Stimulated activated CD8-positive, alpha-beta memory T cell treated with anti-CD3 and anti-CD28 coated beads, Interleukin-2, amount 100 ng/mL, for 1 hour (primary cell): ENCODE results near the gene KCNG3.
"Not testable (repeated sequence)": the region's sequence is repeated elsewhere in the genome, so short reads cannot be mapped to it uniquely, and the experiment has no call there.

Source experiments
- DNase-seq, 2 donors: peaks; one replicate each; pipeline ENCODE4 v3.0.0-alpha.2; 2020; ENCODE audit warnings: low read depth in 2 of 2

Gene KCNG3

DNA sequence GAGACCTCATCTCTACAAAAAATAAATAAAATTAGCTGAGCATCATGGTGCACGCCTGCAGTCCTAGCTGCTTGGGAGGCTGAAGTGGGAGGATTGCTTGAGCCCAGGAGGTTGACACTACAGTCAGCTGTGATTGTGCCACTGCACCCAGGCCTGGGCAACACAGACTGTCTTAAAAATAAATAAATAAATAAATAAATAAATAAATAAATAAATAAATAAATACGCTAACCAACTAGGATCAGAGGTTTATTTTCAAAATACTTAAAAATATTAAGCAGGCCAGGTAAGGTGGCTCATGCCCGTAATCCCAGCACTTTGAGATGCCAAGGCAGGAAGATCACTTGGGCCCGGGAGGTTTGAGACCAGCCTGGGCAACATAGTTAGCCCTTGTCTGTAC is 63.6 kb downstream of the KCNG3 start:
- no peak for DNase-seq

DNA sequence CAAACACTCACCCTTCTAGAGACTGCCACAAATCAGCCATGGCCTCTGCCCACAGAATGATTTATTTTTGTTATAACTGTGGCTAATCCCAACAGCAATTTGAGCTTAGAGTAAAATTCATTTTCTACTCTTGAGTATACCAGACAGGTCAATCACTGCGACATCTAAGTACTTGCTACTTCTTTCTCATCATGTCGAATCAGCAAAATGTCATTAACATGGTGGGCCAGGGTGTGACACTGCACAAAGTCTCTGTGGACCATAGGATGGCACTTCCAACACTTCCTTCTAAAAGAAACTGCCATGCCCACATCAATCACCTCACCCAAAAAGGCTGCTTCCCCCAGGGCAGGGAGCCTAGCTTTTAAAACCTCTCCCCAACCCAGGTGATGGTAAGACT is 64.4 kb downstream of the KCNG3 start:
- DNase-seq = no peak

DNA sequence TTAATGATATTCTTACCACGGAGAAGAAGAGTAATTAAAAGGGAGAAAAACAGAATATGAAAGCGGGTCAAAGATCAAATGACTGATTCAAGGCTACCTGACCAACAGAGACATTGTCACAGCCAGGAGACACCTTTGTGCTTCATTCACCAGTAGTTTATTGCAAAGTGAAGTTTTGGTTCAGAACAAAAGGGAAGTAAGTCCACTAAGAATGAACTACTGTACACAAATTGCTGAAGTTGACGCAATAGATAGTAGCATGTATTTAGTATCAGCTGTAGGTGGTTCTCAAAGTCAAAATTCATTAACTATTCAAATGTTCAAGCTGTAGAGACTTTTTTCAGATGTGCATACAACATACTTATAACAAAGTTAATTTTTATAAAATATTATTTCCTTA is 68.1 kb downstream of the KCNG3 start:
- DNase-seq = no peak

DNA sequence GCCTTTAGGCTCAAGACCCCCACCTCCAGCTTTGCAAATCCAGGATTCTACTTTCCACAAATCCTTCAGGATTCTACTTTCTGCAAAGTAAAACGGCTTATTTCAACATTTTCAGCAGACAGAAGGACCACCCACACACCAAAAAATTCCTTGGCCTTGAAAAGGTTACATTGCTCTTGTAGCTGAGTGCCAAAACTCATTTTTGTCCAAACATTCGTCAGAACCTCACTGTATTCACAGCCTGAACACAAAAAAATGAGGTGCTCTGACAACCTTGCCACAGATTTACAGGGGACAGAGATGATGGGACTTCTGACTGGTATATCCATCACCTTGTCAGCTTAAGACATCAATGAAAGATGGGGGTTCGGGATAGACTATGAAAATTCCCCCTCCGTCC is 69.7 kb downstream of the KCNG3 start:
- DNase-seq = no peak

DNA sequence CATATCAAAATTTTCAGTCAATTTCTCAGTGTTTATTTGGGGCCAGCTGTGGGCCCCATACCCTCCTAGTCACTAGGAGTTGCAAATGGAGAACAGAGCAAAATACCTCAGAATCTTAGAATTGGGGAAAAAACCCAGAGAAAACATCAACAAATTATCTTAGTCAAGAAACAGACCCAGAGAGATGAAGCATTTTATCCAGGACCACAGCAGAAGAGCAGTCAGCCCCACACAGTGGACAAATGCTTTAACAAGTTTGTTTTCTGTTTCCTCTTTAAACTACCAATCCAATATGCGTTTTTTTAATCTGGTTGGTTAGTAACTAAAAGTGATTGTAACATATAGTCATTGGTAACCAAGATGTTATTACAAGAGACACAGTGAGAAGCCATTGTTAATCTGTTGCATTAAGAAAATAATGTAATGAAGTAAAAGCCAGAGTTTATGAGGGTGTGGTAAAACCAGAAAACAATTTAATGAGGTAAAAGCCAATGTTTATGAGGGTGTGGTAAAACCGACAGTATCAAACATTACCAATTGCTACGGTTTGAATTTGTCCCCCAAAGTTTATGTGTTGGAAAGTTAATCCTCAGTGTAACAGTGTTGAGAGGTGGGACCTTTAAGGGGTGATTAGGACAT is 72.1 kb downstream of the KCNG3 start:
- no peak for DNase-seq

DNA sequence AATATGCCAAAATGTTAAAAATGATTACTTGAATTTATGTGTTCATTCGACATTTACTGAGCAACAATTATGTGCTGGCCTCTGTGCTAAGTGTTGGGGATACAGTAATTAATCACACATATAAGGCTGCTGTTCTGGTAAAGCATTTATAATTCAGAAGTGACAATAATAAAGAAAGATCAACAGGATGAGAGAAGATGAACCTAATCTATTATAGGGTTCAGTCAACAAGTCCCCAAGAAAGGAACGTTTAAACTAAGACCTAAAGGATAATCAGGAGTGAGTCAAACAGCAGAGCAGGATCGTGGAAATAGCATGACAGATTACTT is 72.7 kb downstream of the KCNG3 start:
- no peak for DNase-seq

DNA sequence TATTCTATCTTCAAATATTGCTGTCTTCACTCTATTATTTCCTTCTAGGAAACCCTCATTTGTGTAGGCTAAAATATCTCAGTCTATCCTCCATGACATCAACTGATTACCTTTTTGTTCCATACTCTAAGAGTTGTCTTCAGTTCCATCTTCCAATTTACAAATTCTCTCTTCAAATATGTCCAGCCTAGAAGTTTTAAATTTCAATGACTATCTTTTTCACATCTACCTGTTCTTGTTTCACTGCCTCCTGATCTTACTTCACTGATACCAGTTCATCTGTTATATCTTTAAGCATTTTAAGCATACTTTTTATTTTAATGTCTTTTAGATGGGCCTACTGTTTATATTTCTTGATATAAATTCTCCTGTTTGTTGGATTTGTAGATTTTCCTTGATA is 79.1 kb downstream of the KCNG3 start:
- no peak for DNase-seq

DNA sequence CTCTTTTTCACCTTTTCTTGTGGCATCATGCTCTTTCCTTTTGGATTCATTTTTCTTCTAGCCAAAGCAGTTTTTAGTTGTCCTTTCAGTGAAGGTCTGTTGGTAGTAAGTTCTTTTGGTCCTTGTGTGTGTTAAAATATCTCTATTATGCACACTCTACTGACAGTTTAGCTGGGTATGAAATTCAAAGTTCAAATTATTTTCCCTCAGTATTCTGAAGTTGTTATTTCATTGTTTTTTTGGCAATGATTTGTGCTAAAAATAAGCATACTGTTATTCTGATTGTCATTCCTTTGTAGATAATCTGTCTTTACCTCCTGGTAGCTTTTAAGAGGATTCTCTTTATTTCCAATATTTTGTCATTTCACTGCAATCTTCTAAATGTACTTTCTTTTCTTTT is 79.6 kb downstream of the KCNG3 start:
- no peak for DNase-seq

DNA sequence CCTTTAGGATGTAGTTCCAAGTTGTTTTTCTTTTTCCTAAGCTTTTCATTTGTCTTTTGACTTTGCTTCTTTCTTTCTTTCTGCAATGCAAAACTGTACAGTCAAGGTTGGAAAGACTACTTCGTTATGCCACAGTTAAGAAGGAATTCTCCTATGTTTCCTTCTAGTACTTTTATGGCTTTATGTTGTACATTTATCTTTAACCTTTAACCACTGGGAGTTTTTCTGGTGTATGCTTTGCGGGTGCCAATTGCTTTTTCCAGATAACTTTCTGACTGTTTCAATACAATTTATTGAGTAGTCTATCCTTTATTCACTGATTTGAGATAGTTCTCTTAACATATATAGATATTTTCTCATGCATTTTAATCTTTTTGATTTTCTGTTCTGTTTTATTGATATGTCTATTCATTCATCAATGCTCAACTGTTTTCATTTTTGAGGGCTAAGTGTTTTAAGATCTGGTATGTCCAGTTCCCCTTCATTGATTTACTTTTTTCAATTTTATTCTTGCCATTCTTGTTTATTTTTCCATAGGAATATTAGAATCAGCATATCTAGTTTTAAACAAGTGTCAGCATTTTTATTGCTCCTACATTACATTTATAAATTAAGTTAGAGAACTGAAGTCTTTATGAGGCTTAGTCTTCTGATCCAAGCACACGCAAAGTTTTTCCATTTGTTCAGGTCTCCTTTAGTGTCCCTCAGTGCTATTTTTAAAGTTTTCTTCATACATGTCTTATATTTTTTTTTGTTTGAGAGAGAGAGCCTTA is 82.9 kb downstream of the KCNG3 start:
- no peak for DNase-seq

DNA sequence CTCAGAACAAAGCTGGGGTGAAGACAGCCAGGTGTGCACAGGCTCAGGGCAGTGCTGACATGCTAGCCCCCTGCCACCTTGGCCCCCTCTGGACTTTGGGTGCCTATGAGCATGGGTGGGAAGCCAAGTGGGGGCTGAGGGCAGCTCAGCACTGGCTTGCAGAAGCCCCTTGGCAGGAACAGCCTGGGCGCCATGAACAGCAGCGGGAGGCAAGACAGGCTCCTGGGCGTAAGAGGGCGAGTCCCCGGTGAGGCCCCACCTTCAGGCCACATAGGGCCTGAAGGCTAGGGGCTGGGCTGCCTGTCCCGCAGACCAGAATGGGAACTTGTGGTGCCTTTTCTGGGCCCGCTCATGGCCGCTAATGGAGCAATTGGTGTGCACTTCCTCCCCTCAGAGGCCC is 85.8 kb downstream of the KCNG3 start:
- DNase-seq = no peak

DNA sequence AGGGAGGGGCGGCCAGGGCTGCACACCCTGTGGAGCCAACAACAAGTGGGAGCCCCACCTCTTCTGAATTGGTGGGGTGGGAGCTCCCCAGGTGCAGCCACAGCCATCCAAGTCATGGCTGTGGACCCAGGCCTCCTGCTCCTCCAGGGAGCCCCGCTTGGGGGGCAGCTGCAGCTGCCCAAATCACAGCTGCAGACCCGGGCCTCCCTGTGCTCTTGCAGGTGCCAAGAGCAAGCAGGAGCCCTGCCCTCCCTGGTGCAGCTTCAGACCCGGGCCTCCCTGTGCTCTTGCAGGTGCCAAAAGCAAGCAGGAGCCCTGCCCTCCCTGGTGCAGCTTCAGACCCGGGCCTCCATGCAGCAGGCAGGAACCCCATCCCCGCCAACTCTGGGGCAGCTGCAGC is 86.3 kb downstream of the KCNG3 start:
- DNase-seq = no peak

DNA sequence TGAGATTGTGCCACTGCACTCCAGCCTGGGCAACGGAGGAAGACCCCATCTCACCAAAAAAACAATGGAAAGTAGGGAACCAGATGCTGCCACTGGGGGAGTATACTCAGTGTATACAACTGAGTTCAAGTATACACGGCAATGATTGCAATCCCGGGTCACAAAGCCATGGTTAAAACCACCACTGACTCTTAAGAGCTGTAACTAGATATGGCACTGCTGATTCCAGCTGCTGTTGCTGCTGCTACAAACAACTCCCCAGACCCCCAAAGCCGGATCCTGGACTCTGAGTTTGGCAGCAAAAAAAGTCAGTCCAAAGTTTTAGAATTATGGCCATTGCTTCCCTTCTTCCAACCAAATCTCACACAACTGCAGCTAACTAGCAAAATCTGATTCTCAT is 89.1 kb downstream of the KCNG3 start:
- DNase-seq = no peak

DNA sequence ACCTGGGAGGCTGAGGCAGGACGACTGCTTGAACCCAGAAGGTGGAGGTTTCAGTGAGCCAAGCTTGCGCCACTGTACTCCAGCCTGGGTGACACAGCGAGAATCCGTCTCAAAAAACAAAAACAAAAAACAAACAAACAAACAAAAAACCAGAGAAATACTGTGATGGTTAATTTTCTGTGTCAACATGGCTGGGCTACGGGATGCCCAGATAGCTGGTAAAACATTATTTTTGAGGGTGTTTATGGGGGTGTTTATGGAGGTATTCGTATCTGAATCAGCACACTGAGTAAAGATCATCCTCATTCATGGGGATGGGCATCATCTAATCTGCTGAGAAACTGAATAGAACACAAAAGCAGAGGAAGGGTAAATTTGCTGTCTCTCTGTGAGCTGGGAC is 92.0 kb downstream of the KCNG3 start:
- no peak for DNase-seq

DNA sequence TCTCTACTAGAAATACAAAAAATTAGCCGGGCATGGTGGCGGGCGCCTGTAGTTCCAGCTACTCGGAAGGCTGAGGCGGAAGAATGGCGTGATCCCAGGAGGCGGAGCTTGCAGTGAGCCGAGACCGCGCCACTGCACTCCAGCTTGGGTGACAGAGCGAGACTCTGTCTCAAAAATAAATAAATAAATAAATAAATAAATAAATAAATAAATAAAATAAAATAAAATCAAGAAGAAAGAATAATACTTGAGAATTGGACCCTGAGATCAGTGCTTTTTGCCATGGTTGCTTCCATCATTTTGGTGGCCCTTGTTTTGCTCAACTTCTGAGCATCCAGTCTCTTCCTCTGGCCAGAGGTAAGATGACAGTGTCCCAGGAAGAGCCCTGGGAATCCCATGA is 95.7 kb downstream of the KCNG3 start:
- DNase-seq = not testable (repeated sequence)

DNA sequence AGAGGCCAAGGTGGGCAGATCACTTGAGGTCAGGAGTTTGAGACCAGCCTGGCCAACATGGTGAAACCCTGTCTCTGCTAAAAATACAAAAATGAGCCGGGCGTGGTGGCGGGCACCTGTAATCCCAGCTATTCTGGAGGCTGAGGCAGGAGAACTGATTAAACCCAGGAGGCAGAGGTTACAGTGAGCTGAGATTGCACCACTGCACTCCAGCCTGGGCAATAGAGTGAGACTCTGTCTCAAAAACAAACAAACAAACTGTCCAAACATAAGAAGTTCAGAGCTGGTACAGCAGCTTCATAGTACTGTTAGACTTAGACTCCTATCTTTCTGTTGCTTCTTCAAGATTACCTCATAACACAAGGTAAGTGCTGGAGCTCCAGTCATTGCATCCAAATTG is 100.5 kb downstream of the KCNG3 start:
- DNase-seq = not testable (repeated sequence)

DNA sequence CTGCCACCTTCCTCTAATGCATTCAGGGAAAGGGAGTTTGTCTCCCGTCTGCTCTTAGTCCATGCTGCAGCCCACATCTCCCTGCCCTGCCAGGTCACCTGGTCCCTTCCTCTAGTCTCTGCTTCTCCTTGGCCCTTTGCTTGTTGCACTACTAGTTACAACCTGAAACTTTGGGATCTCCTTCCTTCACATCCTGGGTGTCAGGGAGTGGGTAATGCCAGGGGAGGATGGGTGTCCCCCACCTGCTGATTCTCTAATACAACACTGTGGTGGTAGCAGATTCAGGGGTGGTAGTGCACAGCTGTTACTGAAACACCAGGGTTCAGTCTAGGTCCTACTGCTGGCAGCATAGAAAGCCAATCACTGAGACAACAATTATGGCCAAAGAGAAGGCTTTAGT is 101.6 kb downstream of the KCNG3 start:
- no peak for DNase-seq
